Measurements from ENCODE around the gene ZNF627. TPM values are rescaled to one million over a fixed set of nuclear protein-coding genes. Genes with fewer than 3 reads are reported as not detected.
A peak's percentile ranks its signal among the peaks of the same experiment; 100 is the strongest.

ZNF627 gene
- total and polyA plus RNA-seq, 2 experiments from 2014 or later, result 17.5 to 23.0 TPM

- H3K4me3 ChIP-seq, result no peak overlapping the region
- H3K36me3 ChIP-seq, result peaks cover 7% of the 10 kb centered on the region
- TF ChIP-seq CTCF (IDR thresholded peaks at IDR 0.05; ENCODE audit: low read depth, low read length), result no peak
- H3K27ac ChIP-seq, result no peak overlapping the region
- no peaks in the 10 kb centered on the region for H3K27me3 ChIP-seq
- DNase-seq (ENCODE audit: low read depth in 1 of 2, low spot score in 1 of 2), result no peak
- H3K9me3 ChIP-seq (ENCODE audit: low read depth), result peaks cover 10% of the 10 kb centered on the region
- no peaks in the 10 kb centered on the region for H3K4me1 ChIP-seq (ENCODE audit: low read depth)
Observed at GRCh38 chr19:11649941-11650340, 52.7 kb downstream of the ZNF627 start.

GRCh38 chr19:11651062-11651461 is 53.8 kb downstream of the ZNF627 start:
- TF ChIP-seq CTCF (IDR thresholded peaks at IDR 0.05; ENCODE audit: low read depth, low read length), result no peak
- Histone ChIP-seq H3K36me3 (peaks cover 7% of the 10 kb centered on the region), H3K27me3 (no peaks in the 10 kb centered on the region), H3K9me3 (ENCODE audit: low read depth) (peaks cover 10% of the 10 kb centered on the region), H3K27ac (no peak overlapping the region), H3K4me1 (ENCODE audit: low read depth) (no peaks in the 10 kb centered on the region), H3K4me3 (no peak overlapping the region)
- no peak for DNase-seq (ENCODE audit: low read depth in 1 of 2, low spot score in 1 of 2)

GRCh38 chr19:11652056-11652455 is 54.8 kb downstream of the ZNF627 start:
- peaks cover 10% of the 10 kb centered on the region for H3K9me3 ChIP-seq (ENCODE audit: low read depth)
- no peak overlapping the region for H3K27ac ChIP-seq
- H3K27me3 ChIP-seq, result no peaks in the 10 kb centered on the region
- no peaks in the 10 kb centered on the region for H3K4me1 ChIP-seq (ENCODE audit: low read depth)
- TF ChIP-seq CTCF (IDR thresholded peaks at IDR 0.05; ENCODE audit: low read depth, low read length), result no peak
- DNase-seq (ENCODE audit: low read depth in 1 of 2, low spot score in 1 of 2), result no peak
- peaks cover 7% of the 10 kb centered on the region for H3K36me3 ChIP-seq
- no peak overlapping the region for H3K4me3 ChIP-seq

- TF ChIP-seq CTCF (IDR thresholded peaks at IDR 0.05; ENCODE audit: low read depth, low read length), result no peak
- H3K4me3 ChIP-seq, result no peak overlapping the region
- H3K36me3 ChIP-seq, result peaks cover 7% of the 10 kb centered on the region
- DNase-seq (ENCODE audit: low read depth in 1 of 2, low spot score in 1 of 2), result no peak
- H3K27ac ChIP-seq, result no peak overlapping the region
- H3K27me3 ChIP-seq, result no peaks in the 10 kb centered on the region
- peaks cover 10% of the 10 kb centered on the region for H3K9me3 ChIP-seq (ENCODE audit: low read depth)
- H3K4me1 ChIP-seq (ENCODE audit: low read depth), result no peaks in the 10 kb centered on the region
Observed at GRCh38 chr19:11652492-11652891, 55.2 kb downstream of the ZNF627 start.

GRCh38 chr19:11656535-11656934 is 59.3 kb downstream of the ZNF627 start:
- H3K27me3 ChIP-seq, result no peaks in the 10 kb centered on the region
- peaks cover 7% of the 10 kb centered on the region for H3K36me3 ChIP-seq
- H3K4me3 ChIP-seq, result no peak overlapping the region
- H3K4me1 ChIP-seq (ENCODE audit: low read depth), result no peaks in the 10 kb centered on the region
- peaks cover 8% of the 10 kb centered on the region for H3K9me3 ChIP-seq (ENCODE audit: low read depth)
- no peak overlapping the region for H3K27ac ChIP-seq
- no peak for TF ChIP-seq CTCF (IDR thresholded peaks at IDR 0.05; ENCODE audit: low read depth, low read length)
- DNase-seq (ENCODE audit: low read depth in 1 of 2, low spot score in 1 of 2), result no peak

- H3K4me3 ChIP-seq, result no peak overlapping the region
- peaks cover 4% of the 10 kb centered on the region for H3K9me3 ChIP-seq (ENCODE audit: low read depth)
- H3K27ac ChIP-seq, result no peak overlapping the region
- H3K36me3 ChIP-seq, result no peaks in the 10 kb centered on the region
- peak in 1 of 2 donors; percentile 4 for DNase-seq (ENCODE audit: low read depth in 1 of 2, low spot score in 1 of 2)
- no peaks in the 10 kb centered on the region for H3K27me3 ChIP-seq
- TF ChIP-seq CTCF (IDR thresholded peaks at IDR 0.05; ENCODE audit: low read depth, low read length), result no peak
- no peaks in the 10 kb centered on the region for H3K4me1 ChIP-seq (ENCODE audit: low read depth)
Observed at GRCh38 chr19:11657307-11657706, 60.0 kb downstream of the ZNF627 start.

Data from cardiac muscle cell (in vitro differentiated cells and primary cell).